Keratinocyte (primary cell): ENCODE results near the gene SHROOM1. TPM values are rescaled to one million over a fixed set of nuclear protein-coding genes. Genes with fewer than 3 reads are reported as not detected.

ENCODE experiments used
- DNase-seq: peaks from one replicate; pipeline ENCODE4 v3.0.0-alpha.2; 2011; ENCODE audit warnings: low read depth, missing footprints, low spot score
- FAIRE-seq: peaks from 2 replicates; lab custom pipeline; 2011; peaks lifted over from hg19 to GRCh38; lab: Jason Lieb, UNC
- H2AFZ ChIP-seq: 2 replicates; pipeline ENCODE4 v1.6.0; 2012; ENCODE audit warnings: low read length, control low read depth, inconsistent platforms; ENCODE audit not compliant: control insufficient read depth
- H3K27ac ChIP-seq: 2 replicates; pipeline ENCODE4 v1.5.1; 2011; ENCODE audit warnings: low read length; ENCODE audit not compliant: control insufficient read depth, insufficient read depth
- H3K27me3 ChIP-seq: 3 replicates; pipeline ENCODE4 v1.6.0; 2011; ENCODE audit warnings: low read length; ENCODE audit not compliant: control insufficient read depth, insufficient read depth; ENCODE audit errors: extremely low read depth
- H3K36me3 ChIP-seq, 2 experiments: 2 replicates in 1 of 2; 3 replicates in 1 of 2; pipeline ENCODE4 v1.5.1; 2011; ENCODE audit warnings: low read length in 2 of 2, mild to moderate bottlenecking in 1 of 2; ENCODE audit not compliant: control insufficient read depth in 2 of 2, insufficient read depth in 2 of 2; ENCODE audit errors: extremely low read depth in 1 of 2
- H3K4me1 ChIP-seq: 3 replicates; pipeline ENCODE4 v1.5.1; 2011; ENCODE audit warnings: low read length; ENCODE audit not compliant: control insufficient read depth, insufficient read depth; ENCODE audit errors: extremely low read depth
- H3K4me2 ChIP-seq: 3 replicates; pipeline ENCODE4 v1.6.0; 2011; ENCODE audit warnings: low read depth, low read length; ENCODE audit not compliant: control insufficient read depth, insufficient read depth; ENCODE audit errors: extremely low read depth
- H3K4me3 ChIP-seq, 3 experiments: fragments of 200-600 bp in 1 of 3; sonication (generic) in 1 of 3; 2 replicates in 2 of 3; 3 replicates in 1 of 3; pipeline ENCODE4 v1.5.1; 2011 to 2016; ENCODE audit warnings: low read length in 3 of 3, mild to moderate bottlenecking in 3 of 3, control low read depth in 2 of 3, inconsistent platforms in 1 of 3, low read depth in 1 of 3, mixed read lengths in 1 of 3, mixed run types in 1 of 3, moderate library complexity in 1 of 3; ENCODE audit not compliant: control insufficient read depth in 2 of 3, insufficient read depth in 2 of 3; ENCODE audit errors: extremely low read depth in 1 of 3
- H3K79me2 ChIP-seq: 2 replicates; pipeline ENCODE4 v1.6.0; 2012; ENCODE audit warnings: low read length; ENCODE audit not compliant: control insufficient read depth, insufficient read depth
- H3K9ac ChIP-seq: 3 replicates; pipeline ENCODE4 v1.6.0; 2011; ENCODE audit warnings: low read length; ENCODE audit not compliant: control insufficient read depth, insufficient read depth; ENCODE audit errors: extremely low read depth
- H3K9me1 ChIP-seq: 3 replicates; pipeline ENCODE4 v1.6.0; 2011; ENCODE audit warnings: low read length; ENCODE audit not compliant: control insufficient read depth, insufficient read depth; ENCODE audit errors: extremely low read depth
- H3K9me3 ChIP-seq: 2 replicates; pipeline ENCODE4 v1.5.1; 2012; ENCODE audit warnings: low read depth, low read length; ENCODE audit not compliant: control insufficient read depth
- H4K20me1 ChIP-seq: 3 replicates; pipeline ENCODE4 v1.6.0; 2011; ENCODE audit warnings: low read length; ENCODE audit not compliant: control insufficient read depth, insufficient read depth; ENCODE audit errors: extremely low read depth
- CTCF ChIP-seq, 3 experiments: IDR thresholded peaks in 1 of 3; conservative IDR thresholded peaks in 1 of 3; optimal IDR thresholded peaks in 1 of 3; 2 replicates in 2 of 3; 3 replicates in 1 of 3; pipeline versions ENCODE3 to v1.5.1; 2011; ENCODE audit warnings: low read length in 3 of 3, mild to moderate bottlenecking in 3 of 3, moderate library complexity in 2 of 3, control low read depth in 1 of 3, inconsistent platforms in 1 of 3; ENCODE audit not compliant: insufficient read depth in 2 of 3; ENCODE audit errors: extremely low read depth in 1 of 3
- EZH2 ChIP-seq: IDR thresholded peaks from one replicate; pipeline ENCODE4 v1.6.1; 2012; ENCODE audit warnings: inconsistent platforms, mild to moderate bottlenecking, low read length, moderate library complexity
- dilution Hi-C: fragments of 300-500 bp; cut with MboI; formaldehyde crosslinking; loops from one replicate; pipeline ENCODE4 v1.7.0; 2020; ENCODE audit warnings: low sequenced_read_pairs; ENCODE audit not compliant: extremely low pct_ligation_motif_present
- polyA plus RNA-seq, 5 experiments: library from polyadenylated mRNA; depleted of rRNA in 3 of 5; stranded (reverse) in 3 of 5; stranded (forward) in 1 of 5; unstranded in 1 of 5; fragments of >200 nt; gene quantifications; 1 replicate in 1 of 5; 2 replicates in 3 of 5; 3 replicates in 1 of 5; pipeline versions ENCODE4 v1.2.1 to v1.2.3, GENCODE V29; 2011 to 2012; ENCODE audit warnings: missing spikeins in 2 of 5, low read depth in 1 of 5, low replicate concordance in 1 of 5

Gene SHROOM1
- polyA plus RNA-seq, 1 donor (not counting 4 experiments of a cell fraction or from before 2014, with no cell fraction given): 0.25 TPM

- peak overlapping the region; percentile 58 for H3K4me2 ChIP-seq
- DNase-seq (no peak), FAIRE-seq (no peak)
- peaks cover 31% of the 10 kb centered on the region for H3K27me3 ChIP-seq
- H3K36me3 ChIP-seq: no peaks in the 10 kb centered on the region
- H3K4me1 ChIP-seq: no peaks in the 10 kb centered on the region
- H4K20me1 ChIP-seq: no peaks in the 10 kb centered on the region
- no peak overlapping the region for H3K4me3 ChIP-seq
- peak overlapping the region; percentile 63 for H2AFZ ChIP-seq
- H3K9me3 ChIP-seq: no peaks in the 10 kb centered on the region
- H3K9me1 ChIP-seq: no peaks in the 10 kb centered on the region
- H3K79me2 ChIP-seq: no peaks in the 10 kb centered on the region
- dilution Hi-C loops: no loop called here
- H3K9ac ChIP-seq: no peak overlapping the region
- no peak overlapping the region for H3K27ac ChIP-seq
- TF ChIP-seq EZH2 (no peak), CTCF (optimal IDR thresholded peaks at IDR 0.05 in 1 of 3, IDR thresholded peaks at IDR 0.05 in 1 of 3, conservative IDR thresholded peaks at IDR 0.05 in 1 of 3; ENCODE audit: extremely low read depth in 1 of 3, insufficient read depth in 2 of 3, low read length in 3 of 3) (no peak)
Measured at GRCh38 chr5:132823481-132824050, 6.9 kb downstream of the SHROOM1 start.

GRCh38 chr5:132822650-132823480 is 7.6 kb downstream of the SHROOM1 start:
- H3K4me2 ChIP-seq: peak overlapping the region; percentile 58
- H3K4me3 ChIP-seq: no peak overlapping the region
- H3K27ac ChIP-seq: no peak overlapping the region
- no peaks in the 10 kb centered on the region for H3K9me3 ChIP-seq
- H3K36me3 ChIP-seq: no peaks in the 10 kb centered on the region
- no peaks in the 10 kb centered on the region for H4K20me1 ChIP-seq
- FAIRE-seq (no peak), DNase-seq (no peak)
- peaks cover 32% of the 10 kb centered on the region for H3K27me3 ChIP-seq
- TF ChIP-seq CTCF (optimal IDR thresholded peaks at IDR 0.05 in 1 of 3, IDR thresholded peaks at IDR 0.05 in 1 of 3, conservative IDR thresholded peaks at IDR 0.05 in 1 of 3; ENCODE audit: extremely low read depth in 1 of 3, insufficient read depth in 2 of 3, low read length in 3 of 3): peak in 1 of 3 experiments; percentile 18
- no peak for TF ChIP-seq EZH2
- H3K9ac ChIP-seq: no peak overlapping the region
- H3K4me1 ChIP-seq: no peaks in the 10 kb centered on the region
- peak overlapping the region; percentile 63 for H2AFZ ChIP-seq
- H3K79me2 ChIP-seq: no peaks in the 10 kb centered on the region
- no peaks in the 10 kb centered on the region for H3K9me1 ChIP-seq
- dilution Hi-C loops: no loop called here
